NCI-H345 treated with DMSO at 0.1 percent for 48 hours (cell line): Measurements from ENCODE around the gene SLC25A23.

ENCODE experiments used
- DNase-seq: peaks from one replicate; lab custom pipeline; 2025; ENCODE audit not compliant: unreplicated experiment; lab: John Stamatoyannopoulos, UW

SLC25A23 gene

GRCh38 chr19:6481541-6482342 lies 22.1 kb upstream of the SLC25A23 start, which contains the start of gene DENND1C:
TSS of gene DENND1C (minus strand) at chr19:6481787. CDS start at chr19:6481695, 92 bp downstream.
- no peak for DNase-seq

GRCh38 chr19:6480848-6481415 lies 21.3 kb upstream of the SLC25A23 start:
- no peak for DNase-seq

GRCh38 chr19:6479836-6480398 lies 20.3 kb upstream of the SLC25A23 start:
- DNase-seq, result no peak

- DNase-seq, result no peak
These were observed 19.2 kb upstream of the SLC25A23 start for GRCh38 chr19:6478815-6479214.

GRCh38 chr19:6476896-6477431 lies 17.4 kb upstream of the SLC25A23 start:
- DNase-seq, result no peak

- peak; percentile 57 for DNase-seq
These were observed 16.7 kb upstream of the SLC25A23 start for GRCh38 chr19:6476155-6476895.

GRCh38 chr19:6475321-6476108 lies 15.9 kb upstream of the SLC25A23 start:
- peak; percentile 41 for DNase-seq

- no peak for DNase-seq
These were observed 14.1 kb upstream of the SLC25A23 start for GRCh38 chr19:6473647-6474046.

- DNase-seq, result no peak
These were observed 13.1 kb upstream of the SLC25A23 start for GRCh38 chr19:6472713-6473112.

GRCh38 chr19:6471076-6471475 lies 11.5 kb upstream of the SLC25A23 start:
- no peak for DNase-seq

- DNase-seq, result no peak
These were observed 10.6 kb upstream of the SLC25A23 start for GRCh38 chr19:6470173-6470572.

- no peak for DNase-seq
These were observed 7.8 kb upstream of the SLC25A23 start for GRCh38 chr19:6467384-6467783.

GRCh38 chr19:6466526-6467248 lies 7.1 kb upstream of the SLC25A23 start:
- no peak for DNase-seq

- no peak for DNase-seq
These were observed 6.1 kb upstream of the SLC25A23 start for GRCh38 chr19:6465663-6466062.

GRCh38 chr19:6465006-6465405 lies 5.4 kb upstream of the SLC25A23 start:
- no peak for DNase-seq

GRCh38 chr19:6464070-6464873 lies 4.7 kb upstream of the SLC25A23 start, which contains the start of gene CRB3:
TSS of gene CRB3 (plus strand) at chr19:6464271. CDS start at chr19:6464702, 431 bp downstream.
- peak; percentile 67 for DNase-seq

GRCh38 chr19:6460099-6460884 lies 700 bp upstream of the SLC25A23 start:
- peak; percentile 95 for DNase-seq

- DNase-seq, result no peak
These were observed 814 bp downstream of the SLC25A23 start for GRCh38 chr19:6458695-6459261.
